Thoracic aorta (tissue), 2 donors: Measurements from ENCODE around the gene C19orf81. TPM values are rescaled to one million over a fixed set of nuclear protein-coding genes. Genes with fewer than 3 reads are reported as not detected.

Experiments used
- ATAC-seq: fragments of 150-250 bp; one replicate; pipeline ENCODE4 v1.8.0; 2017; ENCODE audit warnings: low read depth; ENCODE audit not compliant: insufficient number of reproducible peaks, low FRiP score
- DNase-seq: peaks from one replicate; pipeline ENCODE4 v3.0.0-alpha.2; 2020; ENCODE audit warnings: low spot score
- H3K27ac ChIP-seq, 2 donors: fragments of 200-600 bp; sonication (generic); 1 replicate in 1 of 2; 2 replicates in 1 of 2; pipeline ENCODE4 v1.5.1; 2016; ENCODE audit warnings: mild to moderate bottlenecking in 2 of 2, moderate library complexity in 2 of 2
- H3K27me3 ChIP-seq: fragments of 200-600 bp; sonication (generic); replicated peaks from 2 replicates; pipeline ENCODE4 v1.6.0; 2016; ENCODE audit warnings: mild to moderate bottlenecking; ENCODE audit not compliant: insufficient read depth
- H3K36me3 ChIP-seq: fragments of 200-600 bp; sonication (generic); one replicate; pipeline ENCODE4 v1.5.1; 2016
- H3K4me1 ChIP-seq, 2 donors: fragments of 200-600 bp; sonication (generic); 1 replicate in 1 of 2; 2 replicates in 1 of 2; pipeline versions ENCODE4 v1.5.1 to v1.6.0; 2016; ENCODE audit warnings: low read depth in 2 of 2, mild to moderate bottlenecking in 1 of 2; ENCODE audit not compliant: control insufficient read depth in 1 of 2
- H3K4me3 ChIP-seq: fragments of 200-600 bp; sonication (generic); 2 replicates; pipeline ENCODE4 v1.5.1; 2016; ENCODE audit warnings: mild to moderate bottlenecking
- H3K9me3 ChIP-seq: fragments of 200-600 bp; sonication (generic); 2 replicates; pipeline ENCODE4 v1.5.1; 2016
- CTCF ChIP-seq: fragments of 200-600 bp; sonication (generic); IDR thresholded peaks from one replicate; pipeline ENCODE4 v1.5.1; 2019; ENCODE audit warnings: antibody characterized with exemption
- total RNA-seq, 2 donors: library from RNA; depleted of rRNA; stranded (reverse); fragments of >200 nt; gene quantifications; one replicate each; pipeline versions ENCODE4 v1.1.0 to v1.2.3, GENCODE V29; 2016

Gene C19orf81
- total RNA-seq, 2 donors from 2014 or later: not detected

GRCh38 chr19:50662651-50663481 lies 13.6 kb downstream of the C19orf81 start:
- no peak for TF ChIP-seq CTCF
- DNase-seq (no peak), ATAC-seq (no peak)
- peaks cover 0 to 13% of the 10 kb centered on the region in 2 donors for H3K4me1 ChIP-seq
- no peaks in the 10 kb centered on the region for H3K27me3 ChIP-seq
- no peak overlapping the region for H3K4me3 ChIP-seq
- no peaks in the 10 kb centered on the region for H3K36me3 ChIP-seq
- no peak overlapping the region for H3K27ac ChIP-seq
- no peaks in the 10 kb centered on the region for H3K9me3 ChIP-seq

- Histone ChIP-seq H3K36me3 (no peaks in the 10 kb centered on the region), H3K4me1 (peaks cover 0 to 14% of the 10 kb centered on the region in 2 donors), H3K9me3 (no peaks in the 10 kb centered on the region), H3K27ac (no peak overlapping the region), H3K4me3 (no peak overlapping the region), H3K27me3 (no peaks in the 10 kb centered on the region)
- ATAC-seq (no peak), DNase-seq (no peak)
- TF ChIP-seq CTCF: no peak
These were observed 14.2 kb downstream of the C19orf81 start for GRCh38 chr19:50663482-50663790.

GRCh38 chr19:50664204-50664603 lies 15.0 kb downstream of the C19orf81 start:
- Histone ChIP-seq H3K4me1 (peaks cover 0 to 8% of the 10 kb centered on the region in 2 donors), H3K36me3 (no peaks in the 10 kb centered on the region), H3K4me3 (no peak overlapping the region), H3K27ac (no peak overlapping the region), H3K27me3 (no peaks in the 10 kb centered on the region), H3K9me3 (no peaks in the 10 kb centered on the region)
- DNase-seq (no peak), ATAC-seq (no peak)
- no peak for TF ChIP-seq CTCF

GRCh38 chr19:50666346-50667176 lies 17.3 kb downstream of the C19orf81 start:
- H3K36me3 ChIP-seq: no peaks in the 10 kb centered on the region
- H3K27ac ChIP-seq: no peak overlapping the region
- no peak overlapping the region for H3K4me3 ChIP-seq
- H3K9me3 ChIP-seq: no peaks in the 10 kb centered on the region
- TF ChIP-seq CTCF: no peak
- ATAC-seq (no peak), DNase-seq (no peak)
- peaks cover 6% of the 10 kb centered on the region for H3K27me3 ChIP-seq
- peaks cover 0 to 8% of the 10 kb centered on the region in 2 donors for H3K4me1 ChIP-seq

GRCh38 chr19:50667177-50667758 lies 18.0 kb downstream of the C19orf81 start:
- Histone ChIP-seq H3K27ac (no peak overlapping the region), H3K4me1 (peaks cover 0 to 8% of the 10 kb centered on the region in 2 donors), H3K9me3 (no peaks in the 10 kb centered on the region), H3K36me3 (no peaks in the 10 kb centered on the region), H3K27me3 (peaks cover 6% of the 10 kb centered on the region), H3K4me3 (no peak overlapping the region)
- TF ChIP-seq CTCF: no peak
- DNase-seq: no peak
- ATAC-seq: no peak
